HG03460 (cell line): ENCODE measurements around the gene TEX29.

Experiments
- ATAC-seq: cut with Tn5 transposase; IDR thresholded peaks from one replicate; pipeline ENCODE4 v1.9.1; 2021; ENCODE audit not compliant: unreplicated experiment

Gene TEX29

GRCh38 chr13:111365149-111366005 is 44.9 kb downstream of the TEX29 start:
- ATAC-seq, result no peak

- ATAC-seq, result no peak
Measured at GRCh38 chr13:111367340-111367739, 46.9 kb downstream of the TEX29 start.

GRCh38 chr13:111368091-111368490 is 47.6 kb downstream of the TEX29 start:
- no peak for ATAC-seq

GRCh38 chr13:111370147-111370546 is 49.7 kb downstream of the TEX29 start:
- ATAC-seq, result no peak

GRCh38 chr13:111370570-111371535 is 50.4 kb downstream of the TEX29 start:
- no peak for ATAC-seq

- no peak for ATAC-seq
Measured at GRCh38 chr13:111371720-111372119, 51.3 kb downstream of the TEX29 start.

- no peak for ATAC-seq
Measured at GRCh38 chr13:111372651-111373425, 52.4 kb downstream of the TEX29 start.

- no peak for ATAC-seq
Measured at GRCh38 chr13:111373486-111373885, 53.0 kb downstream of the TEX29 start.

- ATAC-seq, result no peak
Measured at GRCh38 chr13:111380431-111380830, 60.0 kb downstream of the TEX29 start.

GRCh38 chr13:111382411-111382810 is 62.0 kb downstream of the TEX29 start:
- no peak for ATAC-seq

- no peak for ATAC-seq
Measured at GRCh38 chr13:111382877-111383276, 62.4 kb downstream of the TEX29 start.

- ATAC-seq, result no peak
Measured at GRCh38 chr13:111383591-111384440, 63.4 kb downstream of the TEX29 start.

- ATAC-seq, result no peak
Measured at GRCh38 chr13:111384441-111385182, 64.2 kb downstream of the TEX29 start.

- no peak for ATAC-seq
Measured at GRCh38 chr13:111385183-111385857, 64.9 kb downstream of the TEX29 start.

- no peak for ATAC-seq
Measured at GRCh38 chr13:111387026-111387871, 66.8 kb downstream of the TEX29 start.

- no peak for ATAC-seq
Measured at GRCh38 chr13:111387945-111388600, 67.6 kb downstream of the TEX29 start.

- ATAC-seq, result no peak
Measured at GRCh38 chr13:111388851-111389500, 68.5 kb downstream of the TEX29 start.
